ENCODE measurements around the gene FLNC.

The FLNC gene

DNA sequence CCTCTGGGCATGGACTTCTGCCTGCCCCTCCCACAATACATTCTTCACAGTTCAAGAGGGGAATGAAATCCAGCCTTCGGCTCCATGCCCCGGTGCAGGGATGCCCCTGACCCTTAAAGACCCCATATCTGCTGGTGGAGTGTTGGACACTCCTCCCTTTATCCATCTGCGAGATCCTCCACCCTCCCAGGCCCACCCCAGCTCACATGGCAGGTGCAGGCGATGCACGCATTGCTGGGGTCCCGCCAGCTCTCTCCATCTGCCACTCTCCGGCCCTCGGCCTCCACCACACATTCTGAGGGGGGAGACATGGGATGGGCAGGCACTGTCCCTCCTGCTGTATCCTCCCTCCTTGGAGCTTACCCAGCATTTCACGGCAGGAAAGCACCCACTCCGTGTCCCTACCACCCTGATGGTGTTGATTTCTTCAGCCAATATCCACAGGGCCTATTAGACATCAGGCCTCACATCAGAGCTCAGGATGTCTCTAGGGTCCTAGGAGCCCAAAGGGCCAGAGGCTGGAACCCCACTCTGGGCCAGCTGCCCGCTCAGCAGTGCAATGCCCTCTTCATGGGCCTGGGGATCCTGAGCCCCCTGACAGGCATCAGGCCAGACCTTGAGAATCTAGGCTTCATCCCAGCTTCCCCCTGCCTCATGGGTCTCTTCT is 50.7 kb downstream of the FLNC start:
- no peaks in the 10 kb centered on the region for H3K4me1 ChIP-seq (ENCODE audit: insufficient read depth, low read length)
- no peak overlapping the region for H2AFZ ChIP-seq (ENCODE audit: low read depth, low read length)
- H3K27me3 ChIP-seq (ENCODE audit: insufficient read depth, low read length): peaks cover 5% of the 10 kb centered on the region
- no peak overlapping the region for H3K4me3 ChIP-seq (ENCODE audit: low read length)
- H3K9me3 ChIP-seq (ENCODE audit: low read length): no peaks in the 10 kb centered on the region
- no peaks in the 10 kb centered on the region for H3K36me3 ChIP-seq (ENCODE audit: insufficient read depth, low read length)

DNA sequence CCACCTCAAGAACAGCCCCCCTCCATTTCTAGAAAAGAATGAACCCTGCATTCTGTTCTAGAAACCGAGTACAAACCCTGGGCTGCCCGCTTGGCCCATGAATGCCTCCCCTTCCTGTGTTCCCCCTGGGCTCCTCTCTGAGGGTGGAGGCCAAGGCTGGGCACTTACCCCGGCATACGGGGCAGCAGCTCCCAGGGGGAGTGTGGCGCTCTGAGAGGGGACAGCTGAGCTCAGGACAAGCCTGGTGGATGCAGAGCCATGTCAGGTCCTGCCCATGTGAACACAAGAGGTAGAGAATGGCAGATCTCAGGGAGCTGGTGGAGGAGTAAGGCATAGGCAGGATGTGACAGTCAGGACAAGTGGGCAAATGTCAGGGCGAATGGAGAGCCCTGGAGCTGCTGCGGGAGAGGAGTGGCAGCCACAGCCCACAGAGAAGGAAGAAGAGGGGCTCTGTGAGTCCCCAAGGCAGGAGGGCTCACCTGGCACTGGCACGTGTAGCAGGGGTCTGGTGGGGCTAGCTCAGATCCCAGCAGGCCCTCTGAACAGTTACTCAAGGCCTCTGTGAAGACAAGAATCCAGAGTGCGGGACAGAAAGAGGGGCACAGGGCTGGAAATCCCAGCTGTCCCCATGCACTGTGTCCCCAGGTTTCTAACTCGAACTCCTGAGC is 51.4 kb downstream of the FLNC start:
- Histone ChIP-seq H3K36me3 (ENCODE audit: insufficient read depth, low read length) (no peaks in the 10 kb centered on the region), H3K4me1 (ENCODE audit: insufficient read depth, low read length) (no peaks in the 10 kb centered on the region)

DNA sequence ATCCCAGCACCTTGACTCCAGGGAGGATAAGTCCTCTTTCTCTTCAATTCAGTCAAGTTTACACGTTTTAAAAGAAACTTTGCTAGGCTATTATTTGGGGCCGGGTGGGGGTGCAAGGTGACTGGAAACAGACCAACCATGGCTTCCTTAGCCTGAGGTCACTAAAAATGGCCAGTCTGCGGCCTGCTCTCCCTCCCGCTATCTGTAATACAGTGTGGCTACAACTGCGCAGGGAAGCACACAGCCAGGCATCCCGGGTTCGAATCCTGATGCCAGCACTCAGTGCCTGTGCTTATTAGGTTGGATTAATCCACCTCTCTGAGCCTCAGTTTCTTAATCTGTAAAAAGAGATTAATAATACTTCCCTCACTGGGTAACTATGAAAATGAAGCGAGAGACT is 51.9 kb downstream of the FLNC start:
- H3K9me3 ChIP-seq (ENCODE audit: low read length): no peaks in the 10 kb centered on the region
- H3K27me3 ChIP-seq (ENCODE audit: insufficient read depth, low read length): peaks cover 6% of the 10 kb centered on the region
- H3K36me3 ChIP-seq (ENCODE audit: insufficient read depth, low read length): no peaks in the 10 kb centered on the region
- H3K4me1 ChIP-seq (ENCODE audit: insufficient read depth, low read length): no peaks in the 10 kb centered on the region
- H3K4me3 ChIP-seq (ENCODE audit: low read length): no peak overlapping the region
- no peak overlapping the region for H2AFZ ChIP-seq (ENCODE audit: low read depth, low read length)

More for the DNA sequence above, 51.4 kb downstream of the FLNC start:
- Histone ChIP-seq H3K27me3 (ENCODE audit: insufficient read depth, low read length) (peaks cover 6% of the 10 kb centered on the region), H3K9me3 (ENCODE audit: low read length) (no peaks in the 10 kb centered on the region), H2AFZ (ENCODE audit: low read depth, low read length) (no peak overlapping the region), H3K4me3 (ENCODE audit: low read length) (no peak overlapping the region)

- Histone ChIP-seq H3K27me3 (ENCODE audit: insufficient read depth, low read length) (peaks cover 16% of the 10 kb centered on the region), H3K4me1 (ENCODE audit: insufficient read depth, low read length) (no peaks in the 10 kb centered on the region), H3K36me3 (ENCODE audit: insufficient read depth, low read length) (no peaks in the 10 kb centered on the region), H2AFZ (ENCODE audit: low read depth, low read length) (no peak overlapping the region), H3K9me3 (ENCODE audit: low read length) (no peaks in the 10 kb centered on the region), H3K4me3 (ENCODE audit: low read length) (no peak overlapping the region)
Observed at GRCh38 chr7:128883622-128884448, 53.6 kb downstream of the FLNC start.

GRCh38 chr7:128884561-128885369 is 54.6 kb downstream of the FLNC start:
- Histone ChIP-seq H3K36me3 (ENCODE audit: insufficient read depth, low read length) (no peaks in the 10 kb centered on the region), H2AFZ (ENCODE audit: low read depth, low read length) (no peak overlapping the region), H3K4me1 (ENCODE audit: insufficient read depth, low read length) (no peaks in the 10 kb centered on the region), H3K27me3 (ENCODE audit: insufficient read depth, low read length) (peaks cover 24% of the 10 kb centered on the region), H3K9me3 (ENCODE audit: low read length) (no peaks in the 10 kb centered on the region), H3K4me3 (ENCODE audit: low read length) (no peak overlapping the region)

- no peaks in the 10 kb centered on the region for H3K36me3 ChIP-seq (ENCODE audit: insufficient read depth, low read length)
- no peak overlapping the region for H2AFZ ChIP-seq (ENCODE audit: low read depth, low read length)
- H3K4me1 ChIP-seq (ENCODE audit: insufficient read depth, low read length): no peaks in the 10 kb centered on the region
Observed at GRCh38 chr7:128885370-128886187, 55.4 kb downstream of the FLNC start.

DNA sequence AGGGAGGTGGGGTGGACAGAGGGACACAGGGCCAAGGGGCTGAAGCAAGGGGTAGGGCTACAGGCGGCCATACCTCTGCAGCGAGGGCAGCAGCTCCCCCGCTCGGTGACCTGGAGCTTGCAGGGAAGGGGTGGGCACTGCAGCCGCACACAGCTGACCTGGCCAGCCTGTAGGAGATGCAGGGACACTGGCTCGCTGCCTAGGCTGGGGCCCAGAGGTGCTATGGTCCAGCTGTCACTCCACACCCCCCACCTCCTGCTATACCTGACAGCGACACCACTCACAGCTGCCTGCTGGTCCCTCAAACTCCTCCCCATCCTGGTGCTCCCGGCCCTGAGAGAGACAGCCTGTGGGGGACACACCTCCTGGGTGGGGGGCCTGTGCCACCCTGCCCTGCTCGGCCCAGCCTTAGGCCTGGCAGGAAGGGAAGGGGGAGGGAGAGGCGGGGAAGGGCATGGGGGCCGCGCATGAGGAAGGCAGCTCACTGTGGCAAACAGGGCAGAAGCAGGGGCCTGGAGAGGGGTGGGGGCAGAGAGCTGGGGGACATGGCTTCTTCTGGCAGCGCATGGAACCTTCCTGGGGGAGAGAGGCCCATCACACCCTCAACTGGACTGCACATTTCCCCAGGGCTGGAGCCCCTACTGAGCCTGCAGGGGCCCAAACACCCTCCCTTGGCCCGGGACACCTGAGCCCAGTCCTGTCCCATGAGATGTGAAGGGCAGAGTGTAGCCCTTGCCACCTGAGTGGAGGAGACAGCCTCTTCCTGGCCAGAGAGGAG is 56.4 kb downstream of the FLNC start:
- Histone ChIP-seq H3K9me3 (ENCODE audit: low read length) (no peaks in the 10 kb centered on the region), H3K36me3 (ENCODE audit: insufficient read depth, low read length) (no peaks in the 10 kb centered on the region), H3K27me3 (ENCODE audit: insufficient read depth, low read length) (peaks cover 38% of the 10 kb centered on the region), H3K4me3 (ENCODE audit: low read length) (no peak overlapping the region), H3K4me1 (ENCODE audit: insufficient read depth, low read length) (no peaks in the 10 kb centered on the region), H2AFZ (ENCODE audit: low read depth, low read length) (no peak overlapping the region)

More at GRCh38 chr7:128885370-128886187, 55.4 kb downstream of the FLNC start:
- H3K27me3 ChIP-seq (ENCODE audit: insufficient read depth, low read length): peaks cover 31% of the 10 kb centered on the region
- no peak overlapping the region for H3K4me3 ChIP-seq (ENCODE audit: low read length)
- no peaks in the 10 kb centered on the region for H3K9me3 ChIP-seq (ENCODE audit: low read length)

- Histone ChIP-seq H3K4me3 (ENCODE audit: low read length) (no peak overlapping the region), H2AFZ (ENCODE audit: low read depth, low read length) (no peak overlapping the region)
Observed at GRCh38 chr7:128887169-128888038, 57.2 kb downstream of the FLNC start.

DNA sequence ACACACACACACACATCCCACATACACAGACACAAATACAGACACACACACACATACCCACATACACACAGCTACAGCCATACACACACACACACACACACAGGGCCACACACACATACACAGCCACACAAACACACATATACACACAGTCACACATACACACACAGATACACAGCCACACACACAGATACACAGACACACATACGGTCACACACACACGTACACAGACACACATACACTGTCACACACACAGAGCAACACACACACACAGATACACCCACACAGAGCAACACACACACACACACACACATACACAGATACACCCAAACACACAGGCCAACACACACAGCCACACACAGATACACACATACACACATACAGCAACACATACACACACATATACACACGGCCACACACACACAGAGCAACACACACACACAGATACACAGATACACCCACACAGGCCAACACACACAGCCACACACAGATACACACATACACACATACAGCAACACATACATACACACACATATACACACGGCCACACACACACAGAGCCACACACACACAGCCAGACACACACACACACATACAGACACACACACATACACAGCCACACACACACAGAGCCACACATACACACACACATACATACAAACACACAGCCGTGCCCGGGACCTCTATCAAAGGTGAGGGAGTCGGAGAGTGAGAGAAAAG is 58.0 kb downstream of the FLNC start:
- peaks cover 51% of the 10 kb centered on the region for H3K27me3 ChIP-seq (ENCODE audit: insufficient read depth, low read length)
- no peaks in the 10 kb centered on the region for H3K36me3 ChIP-seq (ENCODE audit: insufficient read depth, low read length)
- H2AFZ ChIP-seq (ENCODE audit: low read depth, low read length): no peak overlapping the region
- no peaks in the 10 kb centered on the region for H3K9me3 ChIP-seq (ENCODE audit: low read length)
- no peaks in the 10 kb centered on the region for H3K4me1 ChIP-seq (ENCODE audit: insufficient read depth, low read length)
- H3K4me3 ChIP-seq (ENCODE audit: low read length): no peak overlapping the region

More at GRCh38 chr7:128887169-128888038, 57.2 kb downstream of the FLNC start:
- Histone ChIP-seq H3K36me3 (ENCODE audit: insufficient read depth, low read length) (no peaks in the 10 kb centered on the region), H3K9me3 (ENCODE audit: low read length) (no peaks in the 10 kb centered on the region), H3K27me3 (ENCODE audit: insufficient read depth, low read length) (peaks cover 43% of the 10 kb centered on the region), H3K4me1 (ENCODE audit: insufficient read depth, low read length) (no peaks in the 10 kb centered on the region)

GRCh38 chr7:128888756-128889095 is 58.5 kb downstream of the FLNC start:
- Histone ChIP-seq H3K4me3 (ENCODE audit: low read length) (no peak overlapping the region), H3K4me1 (ENCODE audit: insufficient read depth, low read length) (no peaks in the 10 kb centered on the region), H3K36me3 (ENCODE audit: insufficient read depth, low read length) (no peaks in the 10 kb centered on the region), H2AFZ (ENCODE audit: low read depth, low read length) (no peak overlapping the region), H3K27me3 (ENCODE audit: insufficient read depth, low read length) (peaks cover 56% of the 10 kb centered on the region), H3K9me3 (ENCODE audit: low read length) (no peaks in the 10 kb centered on the region)

Data from neuron (in vitro differentiated cells).